OCI-LY1 (cell line): ENCODE measurements around the gene CABCOCO1.

ENCODE experiments used
- CTCF ChIP-seq: fragments of 200-600 bp; sonication (generic), shearing (Covaris generic); IDR thresholded peaks from 2 replicates; pipeline ENCODE4 v1.5.1; 2017; ENCODE audit warnings: mild to moderate bottlenecking, antibody characterized with exemption, low read length, moderate library complexity, mixed read lengths
- EZH2 ChIP-seq: fragments of 200-600 bp; sonication (generic), shearing (Covaris generic); IDR thresholded peaks from 2 replicates; pipeline ENCODE4 v1.8.0; 2017; ENCODE audit warnings: borderline replicate concordance, mixed run types, mild to moderate bottlenecking, antibody characterized with exemption, low read length, moderate library complexity, mixed read lengths

GRCh38 chr10:61805091-61805490, 142.4 kb downstream of the CABCOCO1 start:
- no peak for TF ChIP-seq CTCF
- no peak for TF ChIP-seq EZH2
